GM12875 (cell line): Measurements from ENCODE around the gene SLC66A2.

ENCODE experiments used
- H3K4me3 ChIP-seq: one replicate; pipeline ENCODE4 v1.5.1; 2011; ENCODE audit warnings: low read depth, low read length, control low read depth
- TF ChIP-seq, protein P1 (sequence below): IDR thresholded peaks from 2 replicates; pipeline ENCODE4 v1.5.1; 2011; ENCODE audit warnings: low read depth, mild to moderate bottlenecking, control low read depth, inconsistent platforms, low read length, moderate library complexity, borderline replicate concordance; ENCODE audit not compliant: insufficient read depth

SLC66A2 gene

DNA sequence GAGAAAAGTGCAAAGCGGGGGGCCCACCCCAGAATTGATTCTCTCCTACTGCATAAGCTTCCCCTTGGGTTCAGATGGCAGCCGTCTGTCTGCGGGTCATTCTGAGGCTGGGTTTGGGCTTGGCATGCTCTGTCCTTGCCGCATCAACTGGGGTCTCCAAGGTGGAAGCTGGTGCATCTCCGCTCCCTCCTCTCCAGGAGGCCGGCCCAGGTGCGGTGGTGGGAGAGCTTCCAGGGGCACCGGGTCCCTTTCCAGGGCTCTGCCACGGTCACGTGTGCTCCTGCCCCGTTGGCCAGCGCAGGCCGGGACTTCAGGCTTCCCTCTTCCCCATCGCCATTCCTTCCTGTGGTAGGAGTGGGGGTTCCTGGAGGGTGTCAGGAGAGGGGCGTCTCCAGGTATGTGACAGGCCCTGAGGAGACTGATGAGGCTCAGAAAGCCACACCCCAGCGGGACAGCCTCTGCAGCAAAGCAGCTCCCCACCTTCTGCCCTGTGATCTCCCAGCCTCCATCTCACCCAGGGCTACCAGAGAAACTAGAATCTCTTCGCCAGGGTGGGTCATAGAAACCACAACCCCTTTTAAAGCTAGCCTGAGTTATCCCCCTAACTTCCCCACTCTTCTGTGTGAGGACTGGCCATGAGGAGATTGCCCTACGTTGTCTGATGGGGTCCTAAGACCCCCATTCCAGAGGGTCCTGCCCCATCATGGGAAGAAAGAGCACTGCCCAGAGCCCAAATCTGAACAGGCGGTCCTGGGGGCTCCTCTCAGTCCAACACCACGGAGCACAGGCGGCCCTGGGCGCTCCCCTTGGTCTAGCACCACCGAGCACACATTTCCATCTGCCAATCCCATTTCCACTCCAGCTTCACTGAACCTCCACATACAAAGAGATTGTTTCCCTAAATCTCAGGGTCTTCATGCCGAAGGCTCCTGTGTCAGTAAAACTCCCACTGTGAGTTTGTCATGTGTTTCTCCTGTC, 76.6 kb downstream of the SLC66A2 start:
- H3K4me3 ChIP-seq: no peak overlapping the region
- TF ChIP-seq, protein P1, sequence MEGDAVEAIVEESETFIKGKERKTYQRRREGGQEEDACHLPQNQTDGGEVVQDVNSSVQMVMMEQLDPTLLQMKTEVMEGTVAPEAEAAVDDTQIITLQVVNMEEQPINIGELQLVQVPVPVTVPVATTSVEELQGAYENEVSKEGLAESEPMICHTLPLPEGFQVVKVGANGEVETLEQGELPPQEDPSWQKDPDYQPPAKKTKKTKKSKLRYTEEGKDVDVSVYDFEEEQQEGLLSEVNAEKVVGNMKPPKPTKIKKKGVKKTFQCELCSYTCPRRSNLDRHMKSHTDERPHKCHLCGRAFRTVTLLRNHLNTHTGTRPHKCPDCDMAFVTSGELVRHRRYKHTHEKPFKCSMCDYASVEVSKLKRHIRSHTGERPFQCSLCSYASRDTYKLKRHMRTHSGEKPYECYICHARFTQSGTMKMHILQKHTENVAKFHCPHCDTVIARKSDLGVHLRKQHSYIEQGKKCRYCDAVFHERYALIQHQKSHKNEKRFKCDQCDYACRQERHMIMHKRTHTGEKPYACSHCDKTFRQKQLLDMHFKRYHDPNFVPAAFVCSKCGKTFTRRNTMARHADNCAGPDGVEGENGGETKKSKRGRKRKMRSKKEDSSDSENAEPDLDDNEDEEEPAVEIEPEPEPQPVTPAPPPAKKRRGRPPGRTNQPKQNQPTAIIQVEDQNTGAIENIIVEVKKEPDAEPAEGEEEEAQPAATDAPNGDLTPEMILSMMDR: no peak

DNA sequence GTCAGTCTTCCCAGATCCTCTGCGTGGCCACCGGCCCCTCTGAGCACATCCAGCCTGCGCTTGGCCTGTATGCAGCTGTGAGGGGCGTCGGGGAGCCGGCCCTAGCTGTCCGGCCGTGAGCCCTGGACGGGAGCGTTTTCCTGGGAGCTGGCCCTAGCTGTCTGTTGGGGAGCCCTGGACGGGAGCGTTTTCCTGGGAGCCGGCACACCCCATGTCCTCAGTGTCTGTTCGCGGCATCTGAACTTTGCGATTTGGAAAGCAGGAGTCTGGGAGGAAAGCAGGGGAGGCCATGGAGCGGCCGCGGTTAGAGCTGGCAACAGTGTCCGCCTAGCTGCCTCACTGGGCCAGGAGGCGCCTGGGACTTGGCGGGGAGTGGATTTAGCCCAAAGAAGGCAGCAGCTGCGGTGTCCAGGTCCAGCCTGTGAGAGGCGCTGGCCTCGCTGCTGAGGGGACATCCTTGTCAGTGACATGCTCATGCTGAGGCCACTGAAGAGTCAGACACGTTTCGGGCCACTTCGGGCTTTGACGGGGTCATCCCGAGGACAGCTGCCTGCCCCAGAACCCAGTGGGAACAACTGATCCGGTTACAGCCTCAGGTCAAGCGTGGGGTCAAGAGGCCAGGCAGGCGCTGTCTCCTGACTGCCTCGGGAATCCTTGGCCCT, 77.9 kb downstream of the SLC66A2 start:
- TF ChIP-seq, protein P1: no peak
- H3K4me3 ChIP-seq: no peak overlapping the region

DNA sequence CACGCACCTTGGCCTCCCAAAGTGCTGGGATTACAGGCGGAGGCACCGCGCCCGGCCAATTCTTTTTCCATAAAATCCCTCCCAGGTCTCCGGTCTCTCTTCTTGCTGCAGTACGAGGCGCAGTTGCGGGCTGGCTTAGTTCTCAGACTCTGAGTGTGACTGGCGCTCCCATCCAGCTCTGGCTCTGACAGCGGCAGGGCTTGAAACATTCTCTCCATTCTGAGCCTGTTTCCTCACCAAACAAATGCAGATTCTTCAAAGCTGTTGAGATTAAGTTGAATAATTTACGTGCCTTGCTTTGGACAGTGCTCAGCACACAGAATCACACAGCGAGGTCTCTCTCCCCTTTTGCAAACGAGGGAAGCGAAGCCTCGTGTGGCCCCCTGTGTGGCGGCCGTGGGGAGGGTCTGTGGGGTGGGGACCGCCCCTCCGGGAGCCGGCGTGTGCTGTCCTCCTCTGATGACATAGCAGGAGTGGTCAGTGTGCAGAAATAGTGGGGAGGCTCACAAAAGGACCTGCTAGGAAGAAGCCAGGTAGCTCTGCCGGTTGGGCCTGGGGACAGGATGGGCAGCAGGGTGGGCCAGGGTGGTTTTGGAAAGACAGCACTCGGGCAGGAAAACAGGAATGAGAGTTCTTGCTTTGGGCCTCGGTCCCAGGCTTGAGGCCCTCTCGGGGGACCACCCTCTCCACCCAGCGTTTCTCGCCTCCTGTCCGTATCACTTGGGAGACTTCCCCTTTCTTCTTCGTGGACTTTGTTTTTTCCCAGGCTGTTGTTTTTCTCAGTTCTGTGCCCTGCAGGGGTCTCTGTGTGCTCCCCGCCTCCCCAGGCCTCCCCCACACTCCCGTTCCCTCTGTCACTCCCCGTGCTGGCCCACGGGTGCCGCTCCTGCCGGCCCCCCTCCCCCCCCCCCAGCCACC, 78.7 kb downstream of the SLC66A2 start:
- TF ChIP-seq, protein P1: no peak
- no peak overlapping the region for H3K4me3 ChIP-seq

DNA sequence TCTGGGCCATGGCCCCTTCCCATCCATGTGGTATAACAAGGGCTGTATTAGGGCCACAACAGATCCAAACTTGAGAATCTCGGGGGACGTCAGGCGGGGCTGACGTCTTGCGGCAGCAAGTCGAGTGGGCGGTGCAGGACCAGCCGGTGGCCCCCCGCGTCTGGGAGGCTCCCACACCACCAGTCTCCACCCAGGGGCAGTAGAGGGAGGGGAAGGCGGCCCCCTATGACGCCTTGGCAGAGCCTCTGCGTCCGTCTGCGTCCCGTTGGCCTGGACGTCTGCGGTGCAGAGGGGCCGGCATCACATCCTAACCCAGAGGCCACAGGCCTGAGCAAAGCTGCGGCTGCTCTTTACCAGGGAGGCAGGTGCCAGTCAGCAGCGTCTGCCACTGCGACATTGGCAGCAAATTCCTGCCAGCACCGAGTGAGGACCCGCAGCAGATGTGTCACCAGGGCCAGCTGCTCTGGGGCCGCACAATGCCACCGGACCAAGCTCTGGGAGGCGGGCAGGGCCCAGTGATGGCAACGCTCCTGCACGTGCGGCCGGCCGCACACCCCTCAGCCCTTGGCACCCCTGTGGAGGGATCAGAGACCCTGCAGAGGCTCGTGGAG, 79.9 kb downstream of the SLC66A2 start:
- TF ChIP-seq, protein P1: no peak
- H3K4me3 ChIP-seq: no peak overlapping the region

DNA sequence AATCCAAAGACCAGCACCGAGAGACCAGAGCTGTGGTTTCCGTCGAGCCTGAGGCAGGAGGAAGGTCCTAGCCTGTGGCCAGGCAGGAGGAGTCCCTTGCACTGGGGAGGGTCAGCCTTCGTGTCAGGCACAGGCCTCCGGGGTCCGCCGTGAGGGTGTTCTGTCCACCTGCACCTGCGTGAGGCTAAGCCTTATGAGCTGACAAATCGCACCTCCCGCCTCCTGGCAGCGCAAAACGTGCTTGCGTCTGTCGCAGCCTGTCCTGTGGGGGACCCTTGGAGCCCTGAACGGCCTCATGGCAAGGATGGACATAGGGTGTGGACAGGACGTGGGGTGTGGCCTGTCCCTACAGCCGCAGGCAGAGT, 80.4 kb downstream of the SLC66A2 start:
- TF ChIP-seq, protein P1: no peak
- no peak overlapping the region for H3K4me3 ChIP-seq

DNA sequence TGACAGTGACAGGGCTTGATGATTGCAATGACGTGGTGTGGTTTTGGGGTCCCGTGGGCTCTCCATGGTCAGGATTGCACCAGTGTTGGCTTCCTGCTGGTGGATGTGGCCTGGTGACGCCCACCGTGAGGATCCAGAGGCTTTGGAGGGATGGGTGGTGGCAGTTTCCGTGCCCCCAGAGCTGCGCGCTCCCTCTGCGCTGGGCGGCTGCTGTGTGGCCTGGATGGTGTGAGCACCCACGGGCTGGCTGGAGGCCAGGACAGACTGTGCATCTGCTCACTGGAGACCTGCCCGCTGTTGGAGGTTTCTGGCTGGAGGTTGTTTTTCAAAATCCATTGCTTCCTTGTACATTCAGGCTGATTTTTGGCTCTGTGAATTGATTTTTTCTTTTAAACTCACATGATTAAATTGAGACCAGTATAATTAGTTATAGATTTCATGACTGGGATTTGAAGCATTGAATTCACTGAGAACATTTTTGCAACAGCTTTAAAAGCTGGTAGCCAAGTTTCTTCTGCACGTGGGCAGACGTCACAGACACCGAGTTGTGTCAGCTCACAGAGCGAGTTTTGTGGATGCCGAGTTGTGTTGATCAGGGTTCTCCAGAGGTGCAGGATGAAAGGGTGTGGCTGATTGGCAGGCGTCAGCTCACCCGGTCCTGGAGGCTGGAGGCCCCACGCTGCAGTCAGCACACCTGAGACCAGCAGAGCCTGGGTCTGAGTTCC, 81.0 kb downstream of the SLC66A2 start:
- TF ChIP-seq, protein P1: no peak

More for the DNA sequence above, 81.0 kb downstream of the SLC66A2 start:
- no peak overlapping the region for H3K4me3 ChIP-seq
